GM08714 (cell line): ENCODE measurements around the gene LRP1-AS.

Experiments
- H3K4me3 ChIP-seq: fragments of 200-500 bp; sonication (Bioruptor generic); 2 replicates; pipeline ENCODE4 v1.5.1; 2014; ENCODE audit warnings: mild to moderate bottlenecking, low read length, inconsistent platforms
- ZNF274 ChIP-seq: IDR thresholded peaks from 2 replicates; pipeline ENCODE4 v1.6.1; 2012; ENCODE audit warnings: mild to moderate bottlenecking, low read depth, low read length

Gene LRP1-AS

GRCh38 chr12:57160040-57160439 lies 12.6 kb upstream of the LRP1-AS start:
- TF ChIP-seq ZNF274 = no peak
- no peak overlapping the region for H3K4me3 ChIP-seq

GRCh38 chr12:57159311-57159710 lies 11.9 kb upstream of the LRP1-AS start:
- no peak overlapping the region for H3K4me3 ChIP-seq
- no peak for TF ChIP-seq ZNF274

GRCh38 chr12:57158665-57159064 lies 11.2 kb upstream of the LRP1-AS start:
- no peak for TF ChIP-seq ZNF274

GRCh38 chr12:57158186-57158585 lies 10.8 kb upstream of the LRP1-AS start:
- no peak overlapping the region for H3K4me3 ChIP-seq
- TF ChIP-seq ZNF274 = no peak

More at GRCh38 chr12:57158665-57159064, 11.2 kb upstream of the LRP1-AS start:
- no peak overlapping the region for H3K4me3 ChIP-seq

- TF ChIP-seq ZNF274 = no peak
- no peak overlapping the region for H3K4me3 ChIP-seq
Observed at GRCh38 chr12:57157588-57158173, 10.3 kb upstream of the LRP1-AS start.

GRCh38 chr12:57156701-57157403 lies 9.4 kb upstream of the LRP1-AS start:
- no peak overlapping the region for H3K4me3 ChIP-seq
- TF ChIP-seq ZNF274 = no peak

GRCh38 chr12:57154804-57155434 lies 7.5 kb upstream of the LRP1-AS start:
- H3K4me3 ChIP-seq = no peak overlapping the region
- TF ChIP-seq ZNF274 = no peak

GRCh38 chr12:57154076-57154475 lies 6.7 kb upstream of the LRP1-AS start:
- no peak overlapping the region for H3K4me3 ChIP-seq
- no peak for TF ChIP-seq ZNF274

- H3K4me3 ChIP-seq = no peak overlapping the region
- TF ChIP-seq ZNF274 = no peak
Observed at GRCh38 chr12:57153415-57153997, 6.1 kb upstream of the LRP1-AS start.

- no peak for TF ChIP-seq ZNF274
- no peak overlapping the region for H3K4me3 ChIP-seq
Observed at GRCh38 chr12:57152639-57153038, 5.2 kb upstream of the LRP1-AS start.

GRCh38 chr12:57151741-57152630 lies 4.6 kb upstream of the LRP1-AS start:
- H3K4me3 ChIP-seq = no peak overlapping the region
- TF ChIP-seq ZNF274 = no peak

- no peak overlapping the region for H3K4me3 ChIP-seq
- no peak for TF ChIP-seq ZNF274
Observed at GRCh38 chr12:57150400-57151000, 3.1 kb upstream of the LRP1-AS start.

GRCh38 chr12:57149245-57149900 lies 2.0 kb upstream of the LRP1-AS start:
- H3K4me3 ChIP-seq = no peak overlapping the region
- TF ChIP-seq ZNF274 = no peak
